Transverse colon (tissue), 3 donors: ENCODE results near the gene FSCN2.

Experiments used
- EP300 ChIP-seq: sonication (generic); formaldehyde crosslinking; IDR thresholded peaks from one replicate; pipeline ENCODE4 v1.6.1; 2017; ENCODE audit warnings: antibody characterized with exemption, low read depth
- POLR2A ChIP-seq: fragments of 450-650 bp; IDR thresholded peaks from one replicate; pipeline ENCODE4 v1.6.1; 2016; ENCODE audit warnings: antibody characterized with exemption, mild to moderate bottlenecking, moderate library complexity
- TF ChIP-seq, protein P1 (sequence below), 5 experiments: fragments of 200-600 bp in 3 of 5; fragments of 450-650 bp in 2 of 5; sonication (generic) in 3 of 5; IDR thresholded peaks; 1 replicate in 2 of 5; 2 replicates in 3 of 5; pipeline ENCODE4 v1.5.1; 2016 to 2017; ENCODE audit warnings: antibody characterized with exemption in 5 of 5, inconsistent platforms in 3 of 5, mild to moderate bottlenecking in 2 of 5, moderate library complexity in 1 of 5

GRCh38 chr17:81575836-81576235 lies 47.7 kb downstream of the FSCN2 start:
- TF ChIP-seq, protein P1, sequence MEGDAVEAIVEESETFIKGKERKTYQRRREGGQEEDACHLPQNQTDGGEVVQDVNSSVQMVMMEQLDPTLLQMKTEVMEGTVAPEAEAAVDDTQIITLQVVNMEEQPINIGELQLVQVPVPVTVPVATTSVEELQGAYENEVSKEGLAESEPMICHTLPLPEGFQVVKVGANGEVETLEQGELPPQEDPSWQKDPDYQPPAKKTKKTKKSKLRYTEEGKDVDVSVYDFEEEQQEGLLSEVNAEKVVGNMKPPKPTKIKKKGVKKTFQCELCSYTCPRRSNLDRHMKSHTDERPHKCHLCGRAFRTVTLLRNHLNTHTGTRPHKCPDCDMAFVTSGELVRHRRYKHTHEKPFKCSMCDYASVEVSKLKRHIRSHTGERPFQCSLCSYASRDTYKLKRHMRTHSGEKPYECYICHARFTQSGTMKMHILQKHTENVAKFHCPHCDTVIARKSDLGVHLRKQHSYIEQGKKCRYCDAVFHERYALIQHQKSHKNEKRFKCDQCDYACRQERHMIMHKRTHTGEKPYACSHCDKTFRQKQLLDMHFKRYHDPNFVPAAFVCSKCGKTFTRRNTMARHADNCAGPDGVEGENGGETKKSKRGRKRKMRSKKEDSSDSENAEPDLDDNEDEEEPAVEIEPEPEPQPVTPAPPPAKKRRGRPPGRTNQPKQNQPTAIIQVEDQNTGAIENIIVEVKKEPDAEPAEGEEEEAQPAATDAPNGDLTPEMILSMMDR (IDR thresholded peaks at IDR 0.05): no peak
- no peak for TF ChIP-seq EP300
- no peak for TF ChIP-seq POLR2A
